AG04450 (cell line): ENCODE measurements around the gene NME1. TPM values are rescaled to one million over a fixed set of nuclear protein-coding genes. Genes with fewer than 3 reads are reported as not detected.

Source experiments
- CTCF ChIA-PET: fragments of 300-600, 350-600 bp; formaldehyde crosslinking; extraction: SDS; loops from one replicate; lab custom pipeline; 2022; ENCODE audit warnings: antibody characterized with exemption, inconsistent platforms; lab: Charles Lee
- POLR2A ChIA-PET: fragments of 350-600 bp; formaldehyde crosslinking; extraction: SDS; loops from one replicate; lab custom pipeline; 2021; ENCODE audit warnings: antibody characterized with exemption, inconsistent platforms; lab: Yijun Ruan, JAX
- DNase-seq: peaks from one replicate; pipeline ENCODE4 v3.0.0-alpha.2; 2011; ENCODE audit warnings: low read depth, low spot score
- H3K27ac ChIP-seq: one replicate; pipeline ENCODE4 v1.5.1; 2012; ENCODE audit warnings: low read depth, low read length, control low read depth
- H3K27me3 ChIP-seq: one replicate; pipeline ENCODE4 v1.6.0; 2012; ENCODE audit warnings: low read length; ENCODE audit not compliant: control insufficient read depth, insufficient read depth
- H3K4me3 ChIP-seq: 2 replicates; pipeline ENCODE4 v1.5.1; 2011; ENCODE audit warnings: mild to moderate bottlenecking, low read depth, low read length, control low read depth
- H3K9me3 ChIP-seq: 2 replicates; pipeline ENCODE4 v1.5.1; 2012; ENCODE audit warnings: low read length; ENCODE audit not compliant: control insufficient read depth, insufficient read depth
- CTCF ChIP-seq: IDR thresholded peaks from 2 replicates; pipeline ENCODE4 v1.5.1; 2011; ENCODE audit warnings: low read depth, low read length, control low read depth, inconsistent platforms
- polyA plus RNA-seq: library from polyadenylated mRNA; depleted of rRNA; stranded (reverse); fragments of >200 nt; gene quantifications from 2 replicates; pipeline ENCODE4 v1.2.3, GENCODE V29; 2011

Gene NME1
- polyA plus RNA-seq, 1 experiment: 350 TPM

GRCh38 chr17:51118330-51119195 lies 34.8 kb upstream of the NME1 start:
- no peak overlapping the region for H3K27ac ChIP-seq
- no peak for TF ChIP-seq CTCF
- CTCF ChIA-PET: interaction anchor here (0.6 to 1.7 kb wide), 5 partner anchors 15 to 117 kb away, joined by 4 to 6 read pairs (median 4); partner anchors contain the start of gene NME1
- no peaks in the 10 kb centered on the region for H3K27me3 ChIP-seq
- peak overlapping the region; percentile 98 for H3K4me3 ChIP-seq
- H3K9me3 ChIP-seq: no peaks in the 10 kb centered on the region; the same call in 1 of the 2 replicates
- DNase-seq: no peak
- POLR2A ChIA-PET: no interaction called here

GRCh38 chr17:51119415-51120356 lies 33.7 kb upstream of the NME1 start:
- ChIA-PET CTCF (interaction anchor here (0.7 to 1.8 kb wide), 6 partner anchors 16 to 118 kb away, joined by 3 to 6 read pairs (median 4); partner anchors contain the start of gene NME1), POLR2A (interaction anchor here (0.9 to 1.5 kb wide), 2 partner anchors 34 to 62 kb away, joined by 4 to 10 read pairs; partner anchors contain the start of gene NME1)
- Histone ChIP-seq H3K9me3 (no peaks in the 10 kb centered on the region; the same call in 1 of the 2 replicates), H3K27ac (peak overlapping the region; percentile 65), H3K4me3 (peak overlapping the region; percentile 98), H3K27me3 (no peaks in the 10 kb centered on the region)
- peak; percentile 38 for TF ChIP-seq CTCF
- DNase-seq: no peak

- Histone ChIP-seq H3K9me3 (no peaks in the 10 kb centered on the region; the same call in 1 of the 2 replicates), H3K4me3 (peak overlapping the region; percentile 98), H3K27me3 (no peaks in the 10 kb centered on the region), H3K27ac (peak overlapping the region; percentile 65)
- no peak for TF ChIP-seq CTCF
- POLR2A ChIA-PET: interaction anchor here (0.8 to 1.5 kb wide), 3 partner anchors 33 to 63 kb away, joined by 4 to 10 read pairs (median 5); partner anchors contain the start of gene NME1
- CTCF ChIA-PET: interaction anchor here (0.7 to 1.8 kb wide), 3 partner anchors 33 to 118 kb away, joined by 3 to 4 read pairs (median 4); partner anchors contain the start of gene NME1
- DNase-seq: no peak
Observed at GRCh38 chr17:51120357-51120738, 33.0 kb upstream of the NME1 start.

GRCh38 chr17:51120739-51121619 lies 32.4 kb upstream of the NME1 start, which contains the start of gene SPAG9:
Gene SPAG9, minus strand, starts transcription at chr17:51120868. Its CDS starts 212 bp downstream, at chr17:51120656.
- no peak for TF ChIP-seq CTCF
- DNase-seq: peak; percentile 87
- ChIA-PET CTCF (interaction anchor here (0.7 to 1.8 kb wide), 3 partner anchors 32 to 119 kb away, joined by 3 to 4 read pairs (median 4); partner anchors contain the start of gene NME1), POLR2A (interaction anchor here (0.6 to 1.5 kb wide), 4 partner anchors 32 to 64 kb away, joined by 4 to 10 read pairs (median 4); partner anchors contain the start of gene NME1)
- Histone ChIP-seq H3K4me3 (peak within 1 kb of the TSS; percentile 98), H3K27ac (peak within 1 kb of the TSS; percentile 98), H3K9me3 (no peaks in the 10 kb centered on the region; the same call in 1 of the 2 replicates), H3K27me3 (no peaks in the 10 kb centered on the region)
